SK-N-SH treated with all-trans-retinoic acid at 6 μM for 48 hours (cell line): Measurements from ENCODE around the gene TMEM259.

Experiments used
- ATAC-seq: fragments of 200-7000 bp; cut with Tn5 transposase; 3 replicates; pipeline ENCODE4 v1.9.1; 2020; ENCODE audit warnings: mild to moderate bottlenecking, moderate library complexity
- ARNTL ChIP-seq: fragments of 450-650 bp; formaldehyde crosslinking; IDR thresholded peaks from 2 replicates; pipeline ENCODE4 v1.5.0; 2020; ENCODE audit warnings: low read depth, mild to moderate bottlenecking, moderate library complexity, borderline replicate concordance
- BACH2 ChIP-seq: fragments of 250-450 bp; sonication (Bioruptor Pico); IDR thresholded peaks from 2 replicates; pipeline ENCODE4 v1.9.0; 2021; ENCODE audit warnings: mild to moderate bottlenecking, borderline replicate concordance
- CSDC2 ChIP-seq: fragments of 250-450 bp; sonication (Bioruptor Pico); IDR thresholded peaks from 2 replicates; pipeline ENCODE4 v1.5.0; 2020; ENCODE audit warnings: mild to moderate bottlenecking, moderate library complexity
- CSRNP3 ChIP-seq: fragments of 250-450 bp; sonication (Bioruptor Pico); IDR thresholded peaks from 2 replicates; pipeline ENCODE4 v1.5.1; 2021; ENCODE audit warnings: mild to moderate bottlenecking, moderate library complexity
- ESRRG ChIP-seq: fragments of 250-450 bp; sonication (Bioruptor Pico); IDR thresholded peaks from 2 replicates; pipeline ENCODE4 v1.6.1; 2021; ENCODE audit warnings: mild to moderate bottlenecking
- ISL1 ChIP-seq: fragments of 250-450 bp; sonication (Bioruptor Pico); IDR thresholded peaks from 2 replicates; pipeline ENCODE4 v2.1.2; 2022; ENCODE audit warnings: mild to moderate bottlenecking, moderate library complexity
- OSR1 ChIP-seq: fragments of 250-450 bp; sonication (Bioruptor Pico); IDR thresholded peaks from 2 replicates; pipeline ENCODE4 v1.8.0; 2022; ENCODE audit warnings: moderate library complexity, mild to moderate bottlenecking, inconsistent platforms
- POU6F1 ChIP-seq: fragments of 250-450 bp; sonication (Bioruptor Pico); IDR thresholded peaks from 2 replicates; pipeline ENCODE4 v1.8.0; 2021; ENCODE audit warnings: low read depth, mild to moderate bottlenecking, moderate library complexity, borderline replicate concordance
- PPARA ChIP-seq: fragments of 250-450 bp; sonication (Bioruptor Pico); IDR thresholded peaks from 2 replicates; pipeline ENCODE4 v1.5.0; 2020; ENCODE audit warnings: mild to moderate bottlenecking, borderline replicate concordance
- RARB ChIP-seq: fragments of 250-450 bp; sonication (Bioruptor Pico); IDR thresholded peaks from 2 replicates; pipeline ENCODE4 v1.8.0; 2021; ENCODE audit warnings: mild to moderate bottlenecking, moderate library complexity
- SNAI2 ChIP-seq: fragments of 250-450 bp; sonication (Bioruptor Pico); IDR thresholded peaks from 2 replicates; pipeline ENCODE4 v1.5.0; 2020; ENCODE audit warnings: mild to moderate bottlenecking, moderate library complexity
- TCF4 ChIP-seq: fragments of 250-450 bp; sonication (Bioruptor Pico); IDR thresholded peaks from 2 replicates; pipeline ENCODE4 v1.8.0; 2021; ENCODE audit warnings: mild to moderate bottlenecking, moderate library complexity, borderline replicate concordance
- TOX ChIP-seq: fragments of 250-450 bp; sonication (Bioruptor Pico); IDR thresholded peaks from 2 replicates; pipeline ENCODE4 v1.8.0; 2021; ENCODE audit warnings: mild to moderate bottlenecking, moderate library complexity, borderline replicate concordance
- ZC3H10 ChIP-seq: fragments of 250-450 bp; sonication (Bioruptor Pico); IDR thresholded peaks from 2 replicates; pipeline ENCODE4 v1.5.1; 2021; ENCODE audit warnings: mild to moderate bottlenecking, moderate library complexity
- ZFP3 ChIP-seq: fragments of 250-450 bp; sonication (Bioruptor Pico); IDR thresholded peaks from 2 replicates; pipeline ENCODE4 v1.5.0; 2020; ENCODE audit warnings: mild to moderate bottlenecking, moderate library complexity
- ZFP30 ChIP-seq: fragments of 450-650 bp; formaldehyde crosslinking; IDR thresholded peaks from 2 replicates; pipeline ENCODE4 v1.5.0; 2022; ENCODE audit warnings: mild to moderate bottlenecking, moderate library complexity
- ZNF565 ChIP-seq: fragments of 450-650 bp; formaldehyde crosslinking; conservative IDR thresholded peaks from 2 replicates; pipeline ENCODE4 v1.5.0; 2020; ENCODE audit warnings: low read depth, mild to moderate bottlenecking, moderate library complexity
- ZNF70 ChIP-seq: fragments of 450-650 bp; formaldehyde crosslinking; IDR thresholded peaks from 2 replicates; pipeline ENCODE4 v1.5.0; 2020; ENCODE audit warnings: mild to moderate bottlenecking, moderate library complexity
- ZNF8 ChIP-seq: fragments of 450-650 bp; formaldehyde crosslinking; IDR thresholded peaks from 2 replicates; pipeline ENCODE4 v1.5.0; 2020; ENCODE audit warnings: mild to moderate bottlenecking, moderate library complexity
- TF ChIP-seq, protein P1 (sequence below): fragments of 250-450 bp; sonication (Bioruptor Pico); IDR thresholded peaks from 2 replicates; pipeline ENCODE4 v1.5.1; 2020; ENCODE audit warnings: low read depth, mild to moderate bottlenecking, moderate library complexity
- TF ChIP-seq, protein P2 (sequence below): fragments of 250-450 bp; sonication (Bioruptor Pico); IDR thresholded peaks from 2 replicates; pipeline ENCODE4 v1.8.0; 2020; ENCODE audit warnings: mild to moderate bottlenecking, moderate library complexity, borderline replicate concordance
- TF ChIP-seq, protein P3 (sequence below): fragments of 250-450 bp; sonication (Bioruptor Pico); IDR thresholded peaks from 2 replicates; pipeline ENCODE4 v1.5.0; 2020; ENCODE audit warnings: mild to moderate bottlenecking, moderate library complexity

Gene TMEM259

DNA sequence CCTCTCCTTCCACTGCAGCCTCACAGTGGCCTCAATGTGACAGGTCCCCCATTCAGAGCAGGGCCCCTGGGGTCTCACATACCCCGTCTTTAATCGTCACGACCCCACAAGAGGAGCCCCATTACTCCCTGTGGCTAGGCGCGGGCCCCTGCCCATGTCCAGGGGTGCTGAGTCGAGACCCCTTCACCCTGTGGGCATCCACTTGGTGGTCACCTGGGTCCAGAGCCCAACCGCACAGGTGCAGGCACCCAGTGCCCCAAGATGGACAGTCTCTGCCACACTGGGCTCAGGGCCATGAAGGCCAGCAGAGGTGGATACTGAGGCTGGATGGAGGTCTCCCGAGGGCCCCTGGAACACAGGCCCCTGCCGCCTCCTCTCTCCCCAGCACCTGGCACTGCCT lies 3.0 kb downstream of the TMEM259 start (continued):
- TF ChIP-seq ESRRG (CRISPR knock-in tag), result no peak
- TF ChIP-seq TCF4 (CRISPR knock-in tag), result no peak
- TF ChIP-seq OSR1 (CRISPR knock-in tag), result no peak
- TF ChIP-seq SNAI2 (CRISPR knock-in tag), result no peak
- TF ChIP-seq ZC3H10 (CRISPR knock-in tag), result no peak
- no peak for TF ChIP-seq CSDC2 (CRISPR knock-in tag)
- TF ChIP-seq RARB (CRISPR knock-in tag), result no peak
- no peak for TF ChIP-seq PPARA
- TF ChIP-seq ZNF70, result no peak

GRCh38 chr19:1017115-1017905 lies 3.6 kb downstream of the TMEM259 start:
- TF ChIP-seq BACH2, result no peak
- TF ChIP-seq ZFP30 (CRISPR knock-in tag), result no peak
- no peak for TF ChIP-seq ESRRG (CRISPR knock-in tag)
- no peak for TF ChIP-seq OSR1 (CRISPR knock-in tag)
- TF ChIP-seq TOX (CRISPR knock-in tag), result no peak
- TF ChIP-seq ZNF70, result no peak
- no peak for TF ChIP-seq ARNTL (CRISPR knock-in tag)
- TF ChIP-seq ZNF565 (CRISPR knock-in tag), result no peak
- TF ChIP-seq, protein P1, sequence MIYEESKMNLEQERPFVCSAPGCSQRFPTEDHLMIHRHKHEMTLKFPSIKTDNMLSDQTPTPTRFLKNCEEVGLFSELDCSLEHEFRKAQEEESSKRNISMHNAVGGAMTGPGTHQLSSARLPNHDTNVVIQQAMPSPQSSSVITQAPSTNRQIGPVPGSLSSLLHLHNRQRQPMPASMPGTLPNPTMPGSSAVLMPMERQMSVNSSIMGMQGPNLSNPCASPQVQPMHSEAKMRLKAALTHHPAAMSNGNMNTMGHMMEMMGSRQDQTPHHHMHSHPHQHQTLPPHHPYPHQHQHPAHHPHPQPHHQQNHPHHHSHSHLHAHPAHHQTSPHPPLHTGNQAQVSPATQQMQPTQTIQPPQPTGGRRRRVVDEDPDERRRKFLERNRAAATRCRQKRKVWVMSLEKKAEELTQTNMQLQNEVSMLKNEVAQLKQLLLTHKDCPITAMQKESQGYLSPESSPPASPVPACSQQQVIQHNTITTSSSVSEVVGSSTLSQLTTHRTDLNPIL (CRISPR knock-in tag), result no peak
- TF ChIP-seq ZNF8, result no peak
- TF ChIP-seq CSRNP3 (CRISPR knock-in tag), result no peak
- TF ChIP-seq, protein P2, sequence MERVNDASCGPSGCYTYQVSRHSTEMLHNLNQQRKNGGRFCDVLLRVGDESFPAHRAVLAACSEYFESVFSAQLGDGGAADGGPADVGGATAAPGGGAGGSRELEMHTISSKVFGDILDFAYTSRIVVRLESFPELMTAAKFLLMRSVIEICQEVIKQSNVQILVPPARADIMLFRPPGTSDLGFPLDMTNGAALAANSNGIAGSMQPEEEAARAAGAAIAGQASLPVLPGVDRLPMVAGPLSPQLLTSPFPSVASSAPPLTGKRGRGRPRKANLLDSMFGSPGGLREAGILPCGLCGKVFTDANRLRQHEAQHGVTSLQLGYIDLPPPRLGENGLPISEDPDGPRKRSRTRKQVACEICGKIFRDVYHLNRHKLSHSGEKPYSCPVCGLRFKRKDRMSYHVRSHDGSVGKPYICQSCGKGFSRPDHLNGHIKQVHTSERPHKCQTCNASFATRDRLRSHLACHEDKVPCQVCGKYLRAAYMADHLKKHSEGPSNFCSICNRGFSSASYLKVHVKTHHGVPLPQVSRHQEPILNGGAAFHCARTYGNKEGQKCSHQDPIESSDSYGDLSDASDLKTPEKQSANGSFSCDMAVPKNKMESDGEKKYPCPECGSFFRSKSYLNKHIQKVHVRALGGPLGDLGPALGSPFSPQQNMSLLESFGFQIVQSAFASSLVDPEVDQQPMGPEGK (CRISPR knock-in tag), result no peak
- TF ChIP-seq, protein P3, sequence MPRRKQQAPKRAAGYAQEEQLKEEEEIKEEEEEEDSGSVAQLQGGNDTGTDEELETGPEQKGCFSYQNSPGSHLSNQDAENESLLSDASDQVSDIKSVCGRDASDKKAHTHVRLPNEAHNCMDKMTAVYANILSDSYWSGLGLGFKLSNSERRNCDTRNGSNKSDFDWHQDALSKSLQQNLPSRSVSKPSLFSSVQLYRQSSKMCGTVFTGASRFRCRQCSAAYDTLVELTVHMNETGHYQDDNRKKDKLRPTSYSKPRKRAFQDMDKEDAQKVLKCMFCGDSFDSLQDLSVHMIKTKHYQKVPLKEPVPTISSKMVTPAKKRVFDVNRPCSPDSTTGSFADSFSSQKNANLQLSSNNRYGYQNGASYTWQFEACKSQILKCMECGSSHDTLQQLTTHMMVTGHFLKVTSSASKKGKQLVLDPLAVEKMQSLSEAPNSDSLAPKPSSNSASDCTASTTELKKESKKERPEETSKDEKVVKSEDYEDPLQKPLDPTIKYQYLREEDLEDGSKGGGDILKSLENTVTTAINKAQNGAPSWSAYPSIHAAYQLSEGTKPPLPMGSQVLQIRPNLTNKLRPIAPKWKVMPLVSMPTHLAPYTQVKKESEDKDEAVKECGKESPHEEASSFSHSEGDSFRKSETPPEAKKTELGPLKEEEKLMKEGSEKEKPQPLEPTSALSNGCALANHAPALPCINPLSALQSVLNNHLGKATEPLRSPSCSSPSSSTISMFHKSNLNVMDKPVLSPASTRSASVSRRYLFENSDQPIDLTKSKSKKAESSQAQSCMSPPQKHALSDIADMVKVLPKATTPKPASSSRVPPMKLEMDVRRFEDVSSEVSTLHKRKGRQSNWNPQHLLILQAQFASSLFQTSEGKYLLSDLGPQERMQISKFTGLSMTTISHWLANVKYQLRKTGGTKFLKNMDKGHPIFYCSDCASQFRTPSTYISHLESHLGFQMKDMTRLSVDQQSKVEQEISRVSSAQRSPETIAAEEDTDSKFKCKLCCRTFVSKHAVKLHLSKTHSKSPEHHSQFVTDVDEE (CRISPR knock-in tag), result no peak
- TF ChIP-seq POU6F1 (CRISPR knock-in tag), result no peak
- no peak for TF ChIP-seq CSDC2 (CRISPR knock-in tag)
- TF ChIP-seq ISL1, result no peak
- no peak for TF ChIP-seq ZFP3 (CRISPR knock-in tag)
- no peak for ATAC-seq

DNA sequence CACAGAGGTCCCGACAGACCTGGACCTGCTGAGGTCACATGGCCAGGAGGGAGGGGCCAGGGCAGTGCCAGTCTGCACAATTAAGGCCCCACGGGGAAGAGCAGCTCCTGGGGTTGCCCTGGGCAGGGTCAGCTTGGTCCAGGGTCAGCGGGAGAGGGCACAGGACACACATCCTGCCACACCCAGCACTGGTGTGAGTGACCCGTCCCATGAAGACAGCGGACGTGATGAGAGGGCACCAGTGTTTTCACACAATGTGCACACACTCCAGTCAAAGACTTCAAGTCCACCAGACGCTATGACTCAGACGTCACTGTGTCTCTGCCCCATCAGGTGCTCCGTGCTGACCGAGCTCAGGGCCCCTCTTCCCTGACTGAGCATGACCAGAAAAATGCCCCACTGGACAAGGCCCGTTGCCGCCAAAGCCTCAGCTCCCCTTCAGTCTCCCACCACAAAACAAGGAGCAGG lies 4.2 kb downstream of the TMEM259 start:
- no peak for ATAC-seq
- TF ChIP-seq ARNTL (CRISPR knock-in tag) (no peak), CSDC2 (CRISPR knock-in tag) (no peak), TCF4 (CRISPR knock-in tag) (no peak)
- TF ChIP-seq, protein P3 (CRISPR knock-in tag), result no peak
- TF ChIP-seq, protein P2 (CRISPR knock-in tag), result no peak
